SU-DHL-6 (cell line): ENCODE results near the gene MACIR.

Experiments used
- CTCF ChIP-seq: fragments of 200-600 bp; sonication (generic); IDR thresholded peaks from one replicate; pipeline ENCODE4 v1.5.1; 2017; ENCODE audit warnings: antibody characterized with exemption, mild to moderate bottlenecking, low read length, moderate library complexity; ENCODE audit not compliant: insufficient read depth, poor library complexity, severe bottlenecking
- EZH2phosphoT487 ChIP-seq: fragments of 200-600 bp; sonication (generic), shearing (Covaris generic); conservative IDR thresholded peaks from 2 replicates; pipeline ENCODE4 v1.6.1; 2018; ENCODE audit warnings: mild to moderate bottlenecking, antibody characterized with exemption, low read length, moderate library complexity, mixed read lengths

GRCh38 chr5:103235891-103236290, 22.7 kb upstream of the MACIR start:
- TF ChIP-seq EZH2phosphoT487 (no peak), CTCF (no peak)
